Measurements from ENCODE around the gene CUEDC2.

CUEDC2 gene

GRCh38 chr10:102396317-102396650 lies 36.1 kb downstream of the CUEDC2 start:
- peak overlapping the region; percentile 96 for H3K27ac ChIP-seq (ENCODE audit: low read depth, low read length)
- TF ChIP-seq EZH2phosphoT487 (conservative IDR thresholded peaks at IDR 0.05; ENCODE audit: low read length) (no peak), CTCF (IDR thresholded peaks at IDR 0.05; ENCODE audit: insufficient read depth, low read length, poor library complexity, severe bottlenecking) (no peak)
- no peaks in the 10 kb centered on the region for H3K27me3 ChIP-seq (ENCODE audit: low read length)
- H3F3A ChIP-seq (ENCODE audit: insufficient read depth), result peaks cover 18% of the 10 kb centered on the region; the same call in 1 of the 2 replicates
- H3K79me2 ChIP-seq (ENCODE audit: insufficient read depth, low read length), result peaks cover 8% of the 10 kb centered on the region; the same call in 1 of the 2 replicates
- H2AFZ ChIP-seq (ENCODE audit: low read depth, low read length, severe bottlenecking), result no peak overlapping the region
- H4K20me1 ChIP-seq (ENCODE audit: low read depth, low read length), result no peaks in the 10 kb centered on the region
- H3K36me3 ChIP-seq (ENCODE audit: low read length), result no peaks in the 10 kb centered on the region
- peak overlapping the region; percentile 91 for H3K9ac ChIP-seq (ENCODE audit: low read length)
- peak overlapping the region; percentile 97 for H3K4me3 ChIP-seq (ENCODE audit: insufficient read depth, low read length, poor library complexity, severe bottlenecking)
- H3K9me2 ChIP-seq (replicated peaks; ENCODE audit: insufficient read depth, low read length), result no peaks in the 10 kb centered on the region
- no peaks in the 10 kb centered on the region for H3K9me3 ChIP-seq (ENCODE audit: insufficient read depth, low read length)
- peak overlapping the region; percentile 78 for H3K4me2 ChIP-seq (ENCODE audit: low read depth, low read length, poor library complexity, severe bottlenecking)

- Histone ChIP-seq H3K79me2 (ENCODE audit: insufficient read depth, low read length) (peaks cover 8% of the 10 kb centered on the region; the same call in 1 of the 2 replicates), H3K27ac (ENCODE audit: low read depth, low read length) (peak within 1 kb of the TSS; percentile 96), H3K27me3 (ENCODE audit: low read length) (no peaks in the 10 kb centered on the region), H2AFZ (ENCODE audit: low read depth, low read length, severe bottlenecking) (peak within 1 kb of the TSS; percentile 23), H3K4me3 (ENCODE audit: insufficient read depth, low read length, poor library complexity, severe bottlenecking) (peak within 1 kb of the TSS; percentile 97), H3K36me3 (ENCODE audit: low read length) (no peaks in the 10 kb centered on the region), H3K9me2 (replicated peaks; ENCODE audit: insufficient read depth, low read length) (no peaks in the 10 kb centered on the region), H4K20me1 (ENCODE audit: low read depth, low read length) (no peaks in the 10 kb centered on the region), H3F3A (ENCODE audit: insufficient read depth) (peaks cover 18% of the 10 kb centered on the region; the same call in 1 of the 2 replicates), H3K9me3 (ENCODE audit: insufficient read depth, low read length) (no peaks in the 10 kb centered on the region), H3K4me2 (ENCODE audit: low read depth, low read length, poor library complexity, severe bottlenecking) (peak within 1 kb of the TSS; percentile 78), H3K9ac (ENCODE audit: low read length) (peak within 1 kb of the TSS; percentile 91)
- TF ChIP-seq CTCF (IDR thresholded peaks at IDR 0.05; ENCODE audit: insufficient read depth, low read length, poor library complexity, severe bottlenecking) (no peak), EZH2phosphoT487 (conservative IDR thresholded peaks at IDR 0.05; ENCODE audit: low read length) (no peak)
Measured at GRCh38 chr10:102395400-102396316, 36.7 kb downstream of the CUEDC2 start, which contains the start of gene NFKB2. NFKB2 (plus strand) TSS chr10:102395705; CDS start chr10:102395960, 255 bp downstream.

- Histone ChIP-seq H3K9me2 (replicated peaks; ENCODE audit: insufficient read depth, low read length) (no peaks in the 10 kb centered on the region), H3K9ac (ENCODE audit: low read length) (peak overlapping the region; percentile 91), H2AFZ (ENCODE audit: low read depth, low read length, severe bottlenecking) (peak overlapping the region; percentile 23)
Measured at GRCh38 chr10:102394801-102395399, 37.5 kb downstream of the CUEDC2 start.

More at GRCh38 chr10:102394801-102395399, 37.5 kb downstream of the CUEDC2 start:
- Histone ChIP-seq H3F3A (ENCODE audit: insufficient read depth) (peaks cover 18% of the 10 kb centered on the region; the same call in 1 of the 2 replicates), H3K27ac (ENCODE audit: low read depth, low read length) (peak overlapping the region; percentile 96), H3K4me2 (ENCODE audit: low read depth, low read length, poor library complexity, severe bottlenecking) (peak overlapping the region; percentile 78), H4K20me1 (ENCODE audit: low read depth, low read length) (no peaks in the 10 kb centered on the region), H3K36me3 (ENCODE audit: low read length) (no peaks in the 10 kb centered on the region), H3K27me3 (ENCODE audit: low read length) (no peaks in the 10 kb centered on the region), H3K4me3 (ENCODE audit: insufficient read depth, low read length, poor library complexity, severe bottlenecking) (peak overlapping the region; percentile 97), H3K79me2 (ENCODE audit: insufficient read depth, low read length) (peaks cover 8% of the 10 kb centered on the region; the same call in 1 of the 2 replicates), H3K9me3 (ENCODE audit: insufficient read depth, low read length) (no peaks in the 10 kb centered on the region)
- TF ChIP-seq EZH2phosphoT487 (conservative IDR thresholded peaks at IDR 0.05; ENCODE audit: low read length), result no peak
- no peak for TF ChIP-seq CTCF (IDR thresholded peaks at IDR 0.05; ENCODE audit: insufficient read depth, low read length, poor library complexity, severe bottlenecking)
